ENCODE data around the gene HLA-DPA1.
"Not testable (repeated sequence)": the region's sequence is repeated elsewhere in the genome, so short reads cannot be mapped to it uniquely, and the experiment has no call there.

Gene HLA-DPA1

DNA sequence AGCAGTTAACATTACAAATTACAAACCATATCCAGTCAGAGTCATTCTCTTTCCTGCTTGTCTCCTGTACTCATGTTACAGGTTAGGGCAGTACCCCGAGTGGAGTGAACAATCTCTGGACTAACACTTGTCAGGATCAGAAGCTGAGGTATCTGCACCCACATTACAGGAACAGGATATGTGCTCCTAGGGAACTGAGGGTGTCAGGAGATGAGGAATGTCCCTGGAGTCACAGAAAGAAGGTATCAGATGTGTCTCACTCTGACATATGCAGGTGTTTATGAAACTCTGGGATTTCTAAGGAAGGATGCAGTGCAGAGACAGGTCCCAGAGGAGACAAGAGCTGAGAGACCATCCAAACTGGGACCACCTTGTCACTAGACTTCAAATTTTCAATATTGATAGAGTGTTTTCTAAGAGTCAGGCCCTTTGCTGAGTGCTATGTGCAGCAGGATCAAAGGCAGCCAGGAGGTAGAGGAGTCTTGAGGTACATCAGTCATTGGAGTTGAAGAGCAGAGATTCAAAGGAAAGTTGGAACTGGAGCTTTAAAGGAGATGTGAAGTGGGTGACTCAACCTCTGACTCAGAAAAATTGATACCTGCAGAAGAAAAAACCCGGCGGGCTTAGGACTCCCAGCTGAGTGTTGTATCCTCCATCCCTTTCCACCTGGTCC, 14.9 kb upstream of the HLA-DPA1 start:
- DNase-seq, result no peak

DNA sequence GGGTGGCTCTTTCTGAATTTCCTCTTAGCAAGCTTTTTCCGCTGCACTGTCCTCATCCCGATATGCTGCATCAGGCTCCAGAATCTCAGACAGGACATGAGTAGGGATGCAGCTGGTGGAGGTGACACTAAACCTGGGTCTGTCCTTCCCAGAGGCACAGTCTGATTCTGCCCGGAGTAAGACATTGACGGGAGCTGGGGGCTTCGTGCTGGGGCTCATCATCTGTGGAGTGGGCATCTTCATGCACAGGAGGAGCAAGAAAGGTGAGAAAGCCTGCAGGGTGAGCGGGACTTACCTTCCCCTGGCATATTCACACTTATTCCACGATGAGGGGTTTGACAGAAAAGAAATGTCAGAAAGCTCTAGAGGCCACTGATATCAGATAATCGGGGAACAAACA, 12.2 kb upstream of the HLA-DPA1 start:
- no peak for DNase-seq

DNA sequence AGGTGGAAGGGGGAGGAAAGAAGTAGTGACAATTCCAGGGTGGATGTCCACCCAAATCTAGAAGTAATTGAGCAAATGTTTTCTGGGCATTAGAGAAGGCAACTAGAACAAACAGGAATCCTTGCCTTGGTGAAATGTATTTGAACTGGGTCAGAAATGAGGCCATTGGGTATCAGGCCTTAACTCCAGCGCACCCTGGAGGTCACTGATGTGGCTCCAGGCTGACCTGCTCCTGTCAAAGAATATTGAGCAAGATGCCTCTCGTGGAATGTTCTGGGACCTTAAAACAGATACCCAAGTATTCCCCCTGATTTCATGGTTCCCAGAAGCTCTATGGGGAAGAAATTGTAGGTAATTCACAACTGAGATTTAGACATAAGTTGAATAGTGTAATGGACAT, 9.3 kb upstream of the HLA-DPA1 start:
- no peak for DNase-seq

DNA sequence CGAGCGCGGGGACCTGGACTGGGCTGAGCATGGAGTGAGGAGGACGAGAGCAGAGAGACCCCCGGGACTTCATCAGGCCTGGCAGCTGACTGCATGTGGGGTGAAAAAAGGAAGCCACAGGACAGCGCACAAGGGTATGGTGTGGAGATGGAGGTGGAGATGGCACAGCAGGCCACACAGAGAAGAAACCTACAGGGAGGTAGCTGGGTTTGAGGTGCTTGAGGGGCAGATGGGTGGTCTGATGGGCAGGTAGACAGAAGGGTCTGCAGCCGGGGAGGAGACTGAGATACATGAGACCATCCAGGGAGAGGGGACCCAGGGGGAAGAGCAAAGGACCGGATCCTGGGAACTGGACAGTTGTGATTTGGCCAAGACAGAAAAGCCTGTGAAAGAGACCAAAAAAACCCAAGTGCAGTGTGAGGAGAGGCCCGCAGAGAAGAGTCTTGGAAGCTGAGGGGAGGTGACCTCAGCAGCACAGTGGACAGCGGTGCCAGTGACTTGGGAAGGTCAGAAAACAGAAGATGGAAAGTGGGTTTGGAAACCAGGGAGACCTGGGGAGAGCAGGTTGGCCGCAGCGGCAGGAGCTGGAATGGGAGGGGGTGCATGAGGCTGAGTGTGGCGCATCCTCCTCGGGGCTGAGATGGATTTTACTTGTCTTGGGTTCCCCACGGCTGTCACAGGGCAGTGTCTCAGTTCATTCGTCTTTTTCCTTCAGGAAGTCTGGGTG, 7.8 kb upstream of the HLA-DPA1 start:
- no peak for DNase-seq

DNA sequence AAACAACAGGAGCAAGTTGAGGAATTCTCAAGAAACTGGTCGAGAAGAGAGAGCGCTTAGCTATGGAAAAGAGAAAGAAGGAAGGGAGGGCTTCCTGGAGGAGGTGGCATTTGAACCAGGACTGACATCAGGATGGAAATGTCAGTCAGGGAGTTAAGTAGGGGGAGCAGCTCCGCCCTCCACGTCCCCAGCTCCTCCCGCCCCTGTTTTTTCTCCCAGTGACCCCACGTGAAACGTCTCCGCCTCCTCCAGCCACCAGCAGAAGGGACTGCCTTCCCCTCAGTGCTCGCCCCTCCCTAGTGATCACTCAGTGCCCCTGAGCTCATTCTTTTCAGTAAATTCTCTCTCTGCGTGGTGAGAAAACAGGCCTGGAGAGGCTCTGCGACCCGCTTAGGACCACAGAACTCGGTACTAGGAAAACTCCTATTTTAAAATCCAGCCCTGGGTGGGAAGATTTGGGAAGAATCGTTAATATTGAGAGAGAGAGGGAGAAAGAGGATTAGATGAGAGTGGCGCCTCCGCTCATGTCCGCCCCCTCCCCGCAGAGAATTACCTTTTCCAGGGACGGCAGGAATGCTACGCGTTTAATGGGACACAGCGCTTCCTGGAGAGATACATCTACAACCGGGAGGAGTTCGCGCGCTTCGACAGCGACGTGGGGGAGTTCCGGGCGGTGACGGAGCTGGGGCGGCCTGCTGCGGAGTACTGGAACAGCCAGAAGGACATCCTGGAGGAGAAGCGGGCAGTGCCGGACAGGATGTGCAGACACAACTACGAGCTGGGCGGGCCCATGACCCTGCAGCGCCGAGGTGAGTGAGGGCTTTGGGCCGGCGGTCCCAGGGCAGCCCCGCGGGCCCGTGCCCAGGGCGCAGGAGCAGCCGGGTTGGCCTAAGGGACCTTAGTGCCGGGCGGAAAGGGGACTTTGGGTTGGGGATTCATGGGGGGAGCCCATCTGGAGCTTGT, 7.0 kb upstream of the HLA-DPA1 start:
- DNase-seq, result peak; percentile 37

DNA sequence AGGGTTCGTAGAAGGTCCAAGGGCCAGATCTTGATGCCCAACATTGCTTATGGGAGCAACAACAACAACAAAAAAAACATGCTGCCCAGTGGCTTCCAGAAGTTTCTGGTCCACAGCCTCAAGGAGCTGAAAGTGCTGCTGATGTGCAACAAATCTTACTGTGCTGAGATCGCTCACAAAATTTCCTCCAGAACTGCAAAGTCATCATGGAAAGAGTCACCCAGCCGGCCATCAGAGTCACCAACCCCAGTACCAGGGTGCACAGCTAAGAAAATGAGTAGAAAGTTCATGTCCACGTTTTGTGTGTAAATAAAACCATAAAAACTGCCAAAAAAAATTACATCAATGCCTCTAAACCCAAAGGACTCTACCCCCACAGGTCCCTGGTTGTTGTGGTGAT, 6.1 kb upstream of the HLA-DPA1 start:
- DNase-seq, result no peak

DNA sequence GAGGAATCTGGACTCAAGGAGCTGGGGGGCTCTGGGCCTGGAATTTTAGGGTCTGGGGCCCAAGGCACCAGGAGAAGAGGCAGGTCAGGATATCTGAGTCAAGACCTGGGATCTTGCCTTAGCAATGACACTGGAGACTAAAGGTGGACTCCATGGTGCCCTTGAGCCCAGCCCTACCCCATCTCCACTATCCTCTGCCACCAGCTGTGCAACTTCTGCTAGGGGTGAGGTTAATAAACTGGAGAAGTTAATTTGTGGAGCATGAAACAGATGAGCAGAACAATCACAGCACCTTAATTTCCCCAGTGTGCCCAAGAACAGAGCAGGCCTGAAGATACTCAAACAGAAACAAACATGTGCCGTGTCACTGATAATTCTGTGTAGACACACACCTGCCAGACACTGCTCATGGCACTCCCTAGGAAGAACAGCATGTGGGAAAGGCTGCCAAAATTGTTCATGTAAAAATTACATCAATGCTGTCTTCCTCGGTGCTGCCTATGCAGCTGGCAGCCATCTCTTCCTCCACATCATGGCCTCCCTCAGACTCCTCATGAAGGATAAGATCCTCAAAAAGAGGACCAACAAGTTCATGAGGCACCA, 5.6 kb upstream of the HLA-DPA1 start:
- DNase-seq, result no peak

DNA sequence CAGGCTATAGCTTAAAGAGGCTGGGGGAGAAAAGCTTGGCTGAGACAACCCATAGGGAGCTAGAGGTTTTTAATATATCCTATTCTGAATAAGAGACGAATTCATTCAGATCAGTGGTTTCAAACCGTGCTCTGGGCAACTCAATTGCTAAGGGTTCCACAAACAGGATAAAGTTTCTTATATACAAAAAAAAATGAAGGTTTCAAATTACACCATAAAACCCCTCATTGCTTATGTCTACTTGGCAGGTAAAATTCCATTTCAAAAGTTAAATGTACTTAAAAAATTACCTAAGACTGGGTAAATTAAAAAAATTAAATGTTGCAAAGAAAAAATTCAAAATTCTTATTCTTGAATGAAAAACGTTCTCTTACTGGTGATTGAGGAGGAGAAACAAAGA, 5.0 kb upstream of the HLA-DPA1 start:
- no peak for DNase-seq

DNA sequence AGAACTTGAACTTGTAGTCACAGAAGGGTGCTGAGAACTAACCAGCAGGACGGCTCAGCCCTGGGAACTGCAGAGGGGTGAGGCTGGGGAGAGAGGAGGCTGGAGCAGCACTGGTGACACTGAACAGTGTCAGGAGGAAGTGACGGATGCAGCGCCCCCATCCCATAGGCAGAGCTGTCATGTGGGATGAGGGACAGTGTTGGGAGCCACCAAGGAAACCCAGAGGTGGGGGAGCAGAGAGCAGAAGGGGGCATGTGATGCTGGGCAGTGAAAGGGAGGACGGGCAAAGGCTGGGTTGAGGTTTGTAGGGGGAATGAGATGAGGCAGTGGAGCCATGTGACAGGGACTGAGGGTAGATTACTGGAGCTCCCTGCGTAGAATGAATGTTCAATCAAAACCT, 4.5 kb upstream of the HLA-DPA1 start:
- no peak for DNase-seq

DNA sequence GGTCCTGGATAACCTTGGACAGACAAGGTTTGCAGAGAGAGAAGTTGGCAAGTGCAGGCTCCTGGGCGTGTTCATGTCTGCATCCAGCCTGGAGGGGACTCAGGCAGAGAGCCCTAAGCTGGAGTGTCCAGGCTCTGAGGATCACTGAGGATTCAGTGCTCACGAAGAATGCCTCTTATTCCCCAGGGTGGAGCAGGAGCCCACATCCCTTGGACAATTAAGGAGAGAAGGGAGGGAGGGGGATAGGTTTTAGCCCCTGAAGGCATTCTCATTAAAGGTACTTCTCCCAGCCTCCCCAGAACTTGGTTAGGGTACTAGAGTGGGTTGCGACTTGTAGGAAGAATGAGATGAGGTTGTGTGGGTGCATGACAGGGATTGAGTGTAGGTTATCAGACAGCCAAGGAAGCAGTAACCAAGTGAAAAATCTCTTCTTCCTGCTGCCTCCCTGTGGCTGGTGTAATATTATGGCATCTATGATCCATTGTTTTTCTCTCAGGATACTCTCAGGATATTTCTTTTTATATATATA, 3.0 kb upstream of the HLA-DPA1 start:
- no peak for DNase-seq

DNA sequence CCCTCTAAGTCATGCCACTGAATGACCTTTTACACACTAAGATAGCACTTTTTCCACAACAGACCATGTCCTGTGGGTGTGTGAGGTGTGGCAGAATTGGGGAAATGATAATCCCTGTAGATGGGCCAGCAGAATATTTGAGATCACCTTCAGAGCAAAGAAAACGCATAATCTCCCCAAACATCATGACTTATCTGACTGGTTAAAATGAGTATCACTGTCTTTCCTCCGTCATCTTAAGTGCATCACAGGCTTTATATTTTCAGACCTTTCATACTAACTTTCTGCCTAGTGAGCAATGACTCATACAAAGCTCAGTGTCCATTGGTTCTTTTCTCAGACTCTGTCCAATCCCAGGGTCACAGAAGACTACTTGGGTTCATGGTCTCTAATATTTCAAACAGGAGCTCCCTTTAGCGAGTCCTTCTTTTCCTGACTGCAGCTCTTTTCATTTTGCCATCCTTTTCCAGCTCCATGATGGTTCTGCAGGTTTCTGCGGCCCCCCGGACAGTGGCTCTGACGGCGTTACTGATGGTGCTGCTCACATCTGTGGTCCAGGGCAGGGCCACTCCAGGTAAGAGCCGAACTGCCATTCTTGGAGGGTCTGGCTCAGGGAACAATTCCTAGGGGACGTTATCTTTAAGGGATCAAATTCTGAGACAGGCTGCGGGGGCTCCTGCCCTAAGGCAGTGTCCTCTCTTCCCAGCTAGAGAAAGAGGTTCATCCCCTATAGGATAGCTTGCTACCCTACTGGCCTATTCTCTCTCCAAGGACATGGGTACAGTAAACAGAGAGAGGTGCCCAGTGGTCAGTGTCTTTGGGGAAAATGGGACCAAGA, 2.3 kb upstream of the HLA-DPA1 start, which contains the start of gene HLA-DPB1:
Gene HLA-DPB1, plus strand, starts transcription at position 423 of the 838 bp plus-strand sequence. Its CDS starts 52 bp downstream, at position 475.
- peak; percentile 60 for DNase-seq

DNA sequence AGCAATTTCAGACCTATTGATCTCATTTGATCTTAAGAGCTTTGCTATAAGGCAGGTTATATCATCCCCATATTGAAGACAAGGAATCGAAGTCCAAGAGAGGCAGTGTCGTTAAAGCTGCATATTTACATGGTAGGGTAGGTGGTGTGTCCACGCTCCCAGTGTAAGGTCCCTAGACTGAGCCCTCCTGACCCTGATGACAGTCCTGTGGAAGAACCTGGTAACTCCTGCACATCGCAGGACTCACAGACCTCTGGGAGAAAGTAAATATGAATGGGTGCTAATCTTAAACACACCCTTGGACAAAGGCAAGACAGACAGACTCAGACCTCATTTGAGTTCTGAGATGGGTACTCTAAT, 1.7 kb upstream of the HLA-DPA1 start:
- no peak for DNase-seq

DNA sequence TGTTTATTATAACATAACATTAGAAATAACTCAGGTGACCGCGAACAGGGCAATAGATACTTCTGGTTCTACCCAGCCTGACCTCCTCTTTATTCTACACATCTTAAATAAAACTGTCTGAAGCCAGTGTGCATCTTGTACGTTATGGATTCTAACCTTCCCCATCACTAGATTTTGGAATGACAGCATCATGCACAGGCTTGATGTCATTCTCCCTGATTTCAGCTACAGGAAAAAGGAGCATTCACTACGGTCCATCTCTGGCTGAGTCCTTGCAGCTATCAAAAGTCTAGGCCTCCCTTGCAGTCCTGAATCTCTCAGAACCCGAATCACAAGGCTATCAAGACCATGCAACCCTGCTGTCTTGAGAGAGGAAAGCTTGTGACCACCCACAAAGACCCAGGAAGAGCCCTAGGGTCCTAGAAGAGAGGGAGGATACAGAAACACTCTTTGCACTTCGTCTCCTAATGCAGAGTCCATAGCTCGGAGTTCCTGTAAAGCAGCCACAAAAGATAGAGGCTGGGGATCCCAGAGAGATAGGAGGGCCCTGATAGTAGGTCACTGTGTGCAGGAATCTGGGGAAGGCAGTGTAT, 845 bp downstream of the HLA-DPA1 start:
- no peak for DNase-seq

DNA sequence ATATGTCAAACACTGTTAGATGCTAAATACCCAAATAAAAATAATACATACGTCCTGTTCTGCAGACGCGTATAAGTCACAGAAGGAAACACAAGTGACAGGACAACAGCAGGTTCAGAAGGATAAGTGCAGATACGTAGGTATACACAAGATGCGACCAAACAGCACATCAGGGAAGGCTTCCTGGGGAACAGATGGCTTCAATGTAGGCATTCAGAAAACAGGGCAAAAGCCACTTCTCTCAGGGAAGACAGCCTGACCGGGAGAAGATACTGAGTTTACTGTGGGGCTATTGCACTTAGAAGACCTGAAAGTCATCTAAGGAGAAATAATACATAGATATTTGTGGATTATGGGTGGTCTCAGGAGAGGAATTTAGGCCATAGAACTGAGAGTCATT, 1.9 kb downstream of the HLA-DPA1 start:
- DNase-seq, result no peak

DNA sequence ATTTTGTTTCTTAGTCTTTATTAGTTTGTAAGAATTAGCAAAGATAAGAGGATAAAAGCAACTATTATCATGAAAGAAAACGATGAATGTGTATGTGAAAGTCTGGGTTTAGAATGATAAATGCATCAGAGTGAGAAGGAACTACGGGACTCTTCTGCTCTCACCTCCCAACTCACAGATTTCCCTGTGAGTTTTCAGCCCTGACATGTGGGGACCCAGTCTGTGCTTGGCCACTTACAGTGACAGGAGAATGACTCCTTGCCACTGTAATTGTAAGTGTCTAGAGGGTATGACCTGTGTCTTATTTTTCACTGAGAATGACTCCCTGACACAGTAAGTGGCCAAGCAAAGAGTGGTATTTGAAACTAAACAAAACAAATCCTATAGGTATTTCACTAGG, 2.5 kb downstream of the HLA-DPA1 start:
- no peak for DNase-seq

DNA sequence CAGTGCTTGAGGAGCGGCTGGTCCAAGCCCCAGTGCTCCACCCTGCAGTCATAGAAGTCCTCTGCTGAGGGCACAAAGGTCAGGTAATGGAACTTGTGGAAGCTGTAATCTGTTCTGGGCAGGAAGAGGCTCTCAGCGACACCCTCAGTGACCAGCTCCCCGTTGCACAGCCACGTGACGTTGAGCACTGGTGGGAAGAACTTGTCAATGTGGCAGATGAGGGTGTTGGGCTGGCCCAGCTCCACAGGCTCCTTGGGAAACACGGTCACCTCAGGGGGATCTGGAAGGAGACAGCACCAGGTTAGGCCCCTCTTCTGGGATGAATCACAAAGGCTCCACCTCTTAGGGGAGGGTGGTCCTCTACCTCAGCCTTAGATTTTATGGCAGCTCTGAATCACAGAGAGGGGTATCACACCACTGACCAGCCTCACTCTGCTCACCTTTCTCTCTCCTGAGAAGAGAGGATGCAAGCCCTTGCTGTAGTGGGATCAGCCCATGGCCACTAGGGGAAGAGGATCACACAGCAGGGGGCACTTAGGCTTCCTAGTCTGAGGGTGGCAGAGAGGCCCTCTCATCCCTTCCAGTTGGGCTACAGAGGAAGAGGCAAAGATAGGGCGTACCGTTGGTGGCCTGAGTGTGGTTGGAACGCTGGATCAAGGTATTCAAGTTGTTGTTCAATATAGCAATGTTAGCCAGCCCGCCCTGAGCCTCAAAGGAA, 4.3 kb downstream of the HLA-DPA1 start:
- DNase-seq, result no peak

DNA sequence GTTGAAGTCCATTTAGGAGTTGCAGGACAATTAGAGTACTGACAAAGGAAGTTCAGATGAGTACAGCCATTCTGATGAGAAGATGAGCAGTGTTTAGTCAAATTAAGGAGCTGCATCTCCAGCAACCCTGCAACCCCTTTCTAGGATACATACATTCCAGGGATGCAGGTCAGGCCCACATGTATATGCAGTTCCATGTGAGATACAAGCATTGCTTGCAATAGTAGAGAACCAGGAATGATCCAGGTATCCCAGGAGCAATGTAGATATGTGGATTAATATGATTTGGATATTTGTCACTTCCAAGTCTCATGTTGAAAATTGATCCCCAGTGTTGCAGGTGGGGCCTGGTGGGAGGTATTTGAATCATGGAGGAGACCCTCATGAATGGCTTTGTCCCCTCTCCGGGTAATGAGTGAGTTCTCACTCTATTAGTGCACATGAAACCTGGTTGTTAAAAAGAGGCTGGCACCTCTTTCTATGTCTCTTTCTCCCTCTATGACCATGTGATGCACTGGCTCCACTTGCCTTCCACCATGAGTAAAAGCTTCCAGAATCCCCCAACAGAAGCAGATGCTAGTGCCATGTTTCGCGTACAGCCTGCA, 6.4 kb downstream of the HLA-DPA1 start:
- DNase-seq, result no peak

DNA sequence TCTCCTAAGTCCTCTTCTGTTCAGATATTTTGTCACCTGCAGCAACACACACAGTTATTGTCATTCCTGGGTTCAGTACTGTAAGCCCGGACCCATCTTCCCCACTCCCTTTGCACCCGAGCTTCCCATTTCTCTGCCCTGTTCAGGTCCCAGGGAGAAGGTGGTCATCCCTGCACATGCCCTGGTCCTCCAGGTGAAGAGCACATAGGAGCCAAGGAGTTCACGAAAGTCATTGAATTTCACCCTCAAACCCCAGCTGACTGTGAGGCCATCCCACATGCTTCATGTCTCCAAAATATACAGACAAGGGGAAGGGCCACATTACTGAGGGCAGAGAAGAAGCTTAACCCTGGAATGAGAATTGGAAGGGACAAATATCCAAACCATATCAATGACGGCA, 8.1 kb downstream of the HLA-DPA1 start:
- DNase-seq, result no peak

DNA sequence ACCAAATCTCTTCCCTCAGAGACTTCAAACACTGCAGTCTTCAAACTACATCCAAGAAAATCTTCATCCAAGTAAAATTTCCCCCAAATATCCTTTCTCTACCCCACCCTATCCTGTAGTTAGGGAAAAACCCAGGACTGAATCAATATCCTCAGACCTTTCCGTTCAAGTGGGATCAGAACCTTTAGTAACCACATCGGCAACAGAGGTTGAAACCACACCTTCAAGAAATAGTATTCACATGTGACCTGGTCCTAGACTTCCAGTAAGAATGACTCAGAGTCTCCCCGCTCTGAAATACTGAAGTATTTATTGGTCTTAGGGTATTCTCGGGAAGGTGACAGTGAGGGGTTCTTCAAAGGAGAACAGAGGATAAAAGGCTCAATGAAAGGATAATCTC, 8.7 kb downstream of the HLA-DPA1 start:
- no peak for DNase-seq

DNA sequence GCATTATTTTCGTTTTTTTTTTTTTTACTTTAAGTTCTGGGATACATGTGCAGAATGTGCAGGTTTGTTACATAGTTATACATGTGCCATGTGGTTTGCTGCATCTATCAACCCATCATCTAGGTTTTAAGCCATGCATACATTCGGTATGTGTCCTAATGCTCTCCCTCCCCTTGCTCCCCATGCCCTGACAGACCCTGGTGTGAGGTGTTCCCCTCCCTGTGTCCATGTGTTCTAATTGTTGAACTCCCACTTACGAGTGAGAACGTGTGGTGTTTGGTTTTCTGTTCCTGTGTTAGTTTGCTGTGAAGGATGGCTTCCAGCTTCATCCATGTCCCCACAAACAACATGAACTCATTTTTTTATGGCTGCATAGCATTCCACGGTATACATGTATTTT, 10.0 kb downstream of the HLA-DPA1 start:
- DNase-seq, result not testable (repeated sequence)
